ENCODE results near the gene MPZL2.

GRCh38 chr11:118258410-118258809, 5.7 kb downstream of the MPZL2 start:
- no peak for TF ChIP-seq POLR2A (IDR thresholded peaks at IDR 0.05)
- TF ChIP-seq, protein P1, sequence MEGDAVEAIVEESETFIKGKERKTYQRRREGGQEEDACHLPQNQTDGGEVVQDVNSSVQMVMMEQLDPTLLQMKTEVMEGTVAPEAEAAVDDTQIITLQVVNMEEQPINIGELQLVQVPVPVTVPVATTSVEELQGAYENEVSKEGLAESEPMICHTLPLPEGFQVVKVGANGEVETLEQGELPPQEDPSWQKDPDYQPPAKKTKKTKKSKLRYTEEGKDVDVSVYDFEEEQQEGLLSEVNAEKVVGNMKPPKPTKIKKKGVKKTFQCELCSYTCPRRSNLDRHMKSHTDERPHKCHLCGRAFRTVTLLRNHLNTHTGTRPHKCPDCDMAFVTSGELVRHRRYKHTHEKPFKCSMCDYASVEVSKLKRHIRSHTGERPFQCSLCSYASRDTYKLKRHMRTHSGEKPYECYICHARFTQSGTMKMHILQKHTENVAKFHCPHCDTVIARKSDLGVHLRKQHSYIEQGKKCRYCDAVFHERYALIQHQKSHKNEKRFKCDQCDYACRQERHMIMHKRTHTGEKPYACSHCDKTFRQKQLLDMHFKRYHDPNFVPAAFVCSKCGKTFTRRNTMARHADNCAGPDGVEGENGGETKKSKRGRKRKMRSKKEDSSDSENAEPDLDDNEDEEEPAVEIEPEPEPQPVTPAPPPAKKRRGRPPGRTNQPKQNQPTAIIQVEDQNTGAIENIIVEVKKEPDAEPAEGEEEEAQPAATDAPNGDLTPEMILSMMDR (IDR thresholded peaks at IDR 0.05) = peak in 4 of 6 experiments; percentile 16 to 25 (median 20)
